SH-SY5Y (cell line): Measurements from ENCODE around the gene RAB13.

Source experiments
- GATA2 ChIP-seq: IDR thresholded peaks from 2 replicates; pipeline ENCODE4 v1.6.1; 2011; ENCODE audit warnings: mild to moderate bottlenecking, low read depth, low read length
- GATA3 ChIP-seq: IDR thresholded peaks from 2 replicates; pipeline ENCODE4 v1.6.1; 2011; ENCODE audit warnings: low read depth, mild to moderate bottlenecking, low read length, moderate library complexity

GRCh38 chr1:154019269-154019668, 33.1 kb upstream of the RAB13 start:
- TF ChIP-seq GATA3 (no peak), GATA2 (no peak)
